WERI-Rb-1 (cell line): Measurements from ENCODE around the gene C6orf89.

Experiments used
- DNase-seq: peaks from one replicate; pipeline ENCODE4 v3.0.0-alpha.2; 2020
- H3K27ac ChIP-seq: fragments of 250-450 bp; sonication (Bioruptor Pico); 2 replicates; pipeline ENCODE4 v1.5.1; 2020; ENCODE audit warnings: mild to moderate bottlenecking, moderate library complexity
- H3K27me3 ChIP-seq: fragments of 250-450 bp; sonication (Bioruptor Pico); 2 replicates; pipeline ENCODE4 v1.5.1; 2021; ENCODE audit warnings: mild to moderate bottlenecking, low read depth, moderate library complexity; ENCODE audit not compliant: insufficient read depth, severe bottlenecking
- H3K36me3 ChIP-seq: fragments of 250-450 bp; sonication (Bioruptor Pico); 2 replicates; pipeline ENCODE4 v1.5.1; 2020; ENCODE audit warnings: mild to moderate bottlenecking, moderate library complexity
- H3K4me3 ChIP-seq: 2 replicates; pipeline ENCODE4 v1.5.1; 2011; ENCODE audit warnings: low read depth, mild to moderate bottlenecking, control low read depth, low read length
- H3K9me3 ChIP-seq: fragments of 250-450 bp; sonication (Bioruptor Pico); 2 replicates; pipeline ENCODE4 v1.5.1; 2021; ENCODE audit warnings: mild to moderate bottlenecking, moderate library complexity; ENCODE audit not compliant: severe bottlenecking
- TF ChIP-seq, protein P1 (sequence below): IDR thresholded peaks from 2 replicates; pipeline ENCODE4 v1.5.1; 2011; ENCODE audit warnings: low read depth, mild to moderate bottlenecking, control low read depth, inconsistent platforms, low read length

The C6orf89 gene

GRCh38 chr6:36958775-36959554 lies 73.2 kb downstream of the C6orf89 start:
- no peak overlapping the region for H3K4me3 ChIP-seq
- TF ChIP-seq, protein P1, sequence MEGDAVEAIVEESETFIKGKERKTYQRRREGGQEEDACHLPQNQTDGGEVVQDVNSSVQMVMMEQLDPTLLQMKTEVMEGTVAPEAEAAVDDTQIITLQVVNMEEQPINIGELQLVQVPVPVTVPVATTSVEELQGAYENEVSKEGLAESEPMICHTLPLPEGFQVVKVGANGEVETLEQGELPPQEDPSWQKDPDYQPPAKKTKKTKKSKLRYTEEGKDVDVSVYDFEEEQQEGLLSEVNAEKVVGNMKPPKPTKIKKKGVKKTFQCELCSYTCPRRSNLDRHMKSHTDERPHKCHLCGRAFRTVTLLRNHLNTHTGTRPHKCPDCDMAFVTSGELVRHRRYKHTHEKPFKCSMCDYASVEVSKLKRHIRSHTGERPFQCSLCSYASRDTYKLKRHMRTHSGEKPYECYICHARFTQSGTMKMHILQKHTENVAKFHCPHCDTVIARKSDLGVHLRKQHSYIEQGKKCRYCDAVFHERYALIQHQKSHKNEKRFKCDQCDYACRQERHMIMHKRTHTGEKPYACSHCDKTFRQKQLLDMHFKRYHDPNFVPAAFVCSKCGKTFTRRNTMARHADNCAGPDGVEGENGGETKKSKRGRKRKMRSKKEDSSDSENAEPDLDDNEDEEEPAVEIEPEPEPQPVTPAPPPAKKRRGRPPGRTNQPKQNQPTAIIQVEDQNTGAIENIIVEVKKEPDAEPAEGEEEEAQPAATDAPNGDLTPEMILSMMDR: no peak
- H3K36me3 ChIP-seq: no peaks in the 10 kb centered on the region
- DNase-seq: no peak
- H3K27ac ChIP-seq: no peak overlapping the region
- H3K9me3 ChIP-seq: no peaks in the 10 kb centered on the region
- H3K27me3 ChIP-seq: no peaks in the 10 kb centered on the region

GRCh38 chr6:36959555-36960250 lies 74.0 kb downstream of the C6orf89 start:
- no peak overlapping the region for H3K4me3 ChIP-seq
- H3K27me3 ChIP-seq: no peaks in the 10 kb centered on the region
- TF ChIP-seq, protein P1: no peak
- H3K9me3 ChIP-seq: no peaks in the 10 kb centered on the region
- no peak overlapping the region for H3K27ac ChIP-seq
- H3K36me3 ChIP-seq: no peaks in the 10 kb centered on the region
- DNase-seq: no peak

DNA sequence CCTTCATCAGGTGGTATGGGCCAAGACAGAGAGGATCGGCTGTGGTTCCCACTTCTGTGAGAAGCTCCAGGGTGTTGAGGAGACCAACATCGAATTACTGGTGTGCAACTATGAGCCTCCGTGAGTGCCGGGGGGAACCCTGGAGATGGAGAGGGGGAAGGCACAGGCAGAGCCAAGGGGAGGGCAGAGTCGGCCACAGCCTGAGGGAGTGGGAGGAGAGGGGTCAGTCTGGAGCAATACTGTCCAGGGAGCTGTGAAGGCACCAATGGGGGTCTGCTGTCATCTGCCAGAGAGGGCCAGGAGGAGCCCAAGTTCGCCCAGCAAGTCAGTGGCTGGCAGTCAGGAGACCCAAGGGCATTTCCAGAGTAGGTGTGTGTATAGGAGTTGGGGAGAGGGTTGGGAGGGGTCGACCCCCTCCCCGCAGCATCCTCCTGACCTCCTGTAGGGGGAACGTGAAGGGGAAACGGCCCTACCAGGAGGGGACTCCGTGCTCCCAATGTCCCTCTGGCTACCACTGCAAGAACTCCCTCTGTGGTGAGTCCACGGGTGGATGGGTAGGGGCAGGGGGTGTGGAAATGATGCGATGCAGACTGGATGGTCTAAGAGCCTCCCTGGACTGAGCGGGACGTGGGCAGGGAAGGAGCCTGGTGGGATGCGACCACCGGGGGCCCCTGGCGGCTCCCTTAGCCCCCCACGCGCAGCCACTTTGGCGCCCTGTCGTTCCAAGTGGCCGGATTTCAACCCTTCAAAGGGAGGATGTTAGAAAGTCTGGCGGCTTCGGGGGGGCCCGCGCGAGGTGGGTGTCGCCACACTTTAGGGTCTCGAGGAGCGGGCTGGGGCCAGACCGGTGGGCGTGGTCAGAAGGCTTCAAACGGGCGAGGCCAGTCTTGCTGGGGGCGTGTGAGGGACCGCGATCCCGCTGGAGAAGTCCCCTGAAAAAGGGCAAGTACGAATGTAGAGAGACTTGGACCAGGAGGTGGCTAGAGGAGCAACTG lies 76.0 kb downstream of the C6orf89 start:
- Histone ChIP-seq H3K27me3 (no peaks in the 10 kb centered on the region), H3K9me3 (no peaks in the 10 kb centered on the region), H3K4me3 (no peak overlapping the region), H3K27ac (no peak overlapping the region), H3K36me3 (peaks cover 5% of the 10 kb centered on the region)
- no peak for DNase-seq
- TF ChIP-seq, protein P1: no peak

DNA sequence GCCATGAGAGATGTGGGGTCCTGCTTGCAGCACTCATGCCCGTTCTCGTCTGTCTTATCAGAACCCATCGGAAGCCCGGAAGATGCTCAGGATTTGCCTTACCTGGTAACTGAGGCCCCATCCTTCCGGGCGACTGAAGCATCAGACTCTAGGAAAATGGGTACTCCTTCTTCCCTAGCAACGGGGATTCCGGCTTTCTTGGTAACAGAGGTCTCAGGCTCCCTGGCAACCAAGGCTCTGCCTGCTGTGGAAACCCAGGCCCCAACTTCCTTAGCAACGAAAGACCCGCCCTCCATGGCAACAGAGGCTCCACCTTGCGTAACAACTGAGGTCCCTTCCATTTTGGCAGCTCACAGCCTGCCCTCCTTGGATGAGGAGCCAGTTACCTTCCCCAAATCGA lies 77.1 kb downstream of the C6orf89 start:
- Histone ChIP-seq H3K27me3 (no peaks in the 10 kb centered on the region), H3K27ac (no peak overlapping the region), H3K9me3 (no peaks in the 10 kb centered on the region), H3K4me3 (no peak overlapping the region), H3K36me3 (peaks cover 16% of the 10 kb centered on the region)
- TF ChIP-seq, protein P1: no peak
- DNase-seq: peak; percentile 64

DNA sequence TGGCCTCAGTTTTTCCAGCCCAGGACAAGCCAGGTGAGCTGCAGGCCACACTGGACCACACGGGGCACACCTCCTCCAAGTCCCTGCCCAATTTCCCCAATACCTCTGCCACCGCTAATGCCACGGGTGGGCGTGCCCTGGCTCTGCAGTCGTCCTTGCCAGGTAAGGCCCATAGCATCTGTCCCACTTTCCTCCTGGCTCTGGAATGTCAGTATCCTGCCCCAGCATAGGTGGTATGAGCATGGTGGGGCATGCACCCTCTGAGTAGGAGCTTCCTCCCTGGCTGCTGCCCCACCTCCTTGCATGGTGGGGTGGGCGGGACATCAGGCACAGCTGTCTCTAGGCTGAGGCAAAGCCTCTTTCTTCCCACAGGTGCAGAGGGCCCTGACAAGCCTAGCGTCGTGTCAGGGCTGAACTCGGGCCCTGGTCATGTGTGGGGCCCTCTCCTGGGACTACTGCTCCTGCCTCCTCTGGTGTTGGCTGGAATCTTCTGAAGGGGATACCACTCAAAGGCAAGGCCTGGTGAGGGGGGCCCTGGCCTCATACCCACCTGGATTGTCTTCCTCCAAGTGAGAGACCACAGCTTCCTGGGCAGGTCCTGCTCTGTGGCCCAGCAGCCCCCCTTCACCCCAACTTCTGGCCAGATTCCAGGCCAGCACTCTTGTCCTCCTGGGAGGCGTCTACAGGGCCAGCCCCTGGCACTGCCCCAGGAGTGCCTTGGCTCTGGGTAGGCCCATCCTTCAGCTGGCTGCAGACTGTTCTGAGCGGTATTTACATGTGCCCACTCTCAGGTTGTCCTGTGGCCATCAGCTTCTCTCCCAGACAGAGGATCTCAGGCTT lies 77.9 kb downstream of the C6orf89 start:
- Histone ChIP-seq H3K27ac (no peak overlapping the region), H3K4me3 (no peak overlapping the region), H3K27me3 (no peaks in the 10 kb centered on the region), H3K36me3 (peaks cover 24% of the 10 kb centered on the region), H3K9me3 (no peaks in the 10 kb centered on the region)
- DNase-seq: no peak
- TF ChIP-seq, protein P1: no peak
